G401 (cell line): Measurements from ENCODE around the gene UNC13C. TPM values are rescaled to one million over a fixed set of nuclear protein-coding genes. Genes with fewer than 3 reads are reported as not detected.

ENCODE experiments used
- DNase-seq: peaks from one replicate; pipeline ENCODE4 v3.0.0-alpha.2; 2015; ENCODE audit warnings: low spot score
- in situ Hi-C: cut with HindIII; loops from 2 replicates; pipeline ENCODE4 v1.10.0; 2016; ENCODE audit warnings: low sequenced_read_pairs, mixed read lengths
- total RNA-seq: library from RNA; depleted of rRNA; stranded (reverse); fragments of >200 nt; shearing (Covaris generic); gene quantifications from 2 replicates; pipeline ENCODE4 v1.2.3, GENCODE V29; 2014

The UNC13C gene
- total RNA-seq, 1 experiment from 2014 or later, result not detected

DNA sequence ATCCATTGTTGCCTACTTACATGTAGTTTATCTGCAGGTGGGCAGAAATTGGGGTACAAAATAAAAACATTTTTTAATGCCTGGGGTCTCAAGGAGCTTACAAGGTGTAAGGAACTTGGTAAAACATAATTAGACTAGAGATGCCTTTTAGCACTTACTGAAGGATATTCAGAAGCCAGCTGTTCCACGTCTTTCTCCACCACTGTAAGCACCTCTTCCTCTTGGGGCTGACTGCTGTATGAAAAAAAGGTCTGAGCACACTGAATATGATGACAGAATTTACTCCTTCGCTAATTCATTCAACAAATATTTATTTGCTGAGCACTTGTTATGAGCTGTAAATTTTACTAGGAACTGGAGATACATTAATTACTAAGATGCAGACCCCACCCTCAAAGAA lies 539.1 kb downstream of the UNC13C start:
- in situ Hi-C loops, result no loop called here
- DNase-seq, result no peak

DNA sequence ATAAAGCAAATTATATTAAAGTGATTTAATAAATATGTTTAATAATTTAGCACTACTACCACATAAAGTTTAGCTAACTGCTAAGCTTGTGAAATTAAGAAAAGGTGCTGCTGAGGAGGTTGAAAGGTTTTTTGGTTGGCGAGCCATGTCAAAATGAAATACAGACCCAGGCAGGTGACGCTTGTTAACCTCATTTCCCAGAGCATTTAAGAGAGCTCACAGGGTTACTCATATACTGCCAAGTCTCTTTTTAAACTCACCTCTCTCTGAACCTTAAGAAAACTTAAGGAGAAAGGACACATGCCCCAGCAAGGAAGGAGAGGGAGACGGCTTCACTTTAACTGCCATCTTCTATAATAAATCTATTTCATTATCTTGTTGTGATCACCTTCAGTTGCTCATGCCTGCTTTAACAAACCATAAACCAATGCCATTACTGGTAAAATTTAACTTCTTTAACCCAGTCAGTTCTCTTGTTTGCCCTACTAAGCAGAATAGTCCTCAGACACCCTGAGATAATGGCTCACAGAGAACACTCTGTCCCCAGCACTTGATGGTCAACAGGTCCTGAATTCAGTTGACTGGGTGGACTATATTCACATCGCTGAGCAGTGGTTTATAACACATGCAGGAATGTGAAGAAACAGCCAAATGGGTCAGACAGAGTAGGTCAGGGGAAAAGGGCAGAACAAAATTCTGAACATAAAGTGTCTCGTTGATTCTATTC lies 540.1 kb downstream of the UNC13C start:
- peak; percentile 27 for DNase-seq
- in situ Hi-C loops, result no loop called here

DNA sequence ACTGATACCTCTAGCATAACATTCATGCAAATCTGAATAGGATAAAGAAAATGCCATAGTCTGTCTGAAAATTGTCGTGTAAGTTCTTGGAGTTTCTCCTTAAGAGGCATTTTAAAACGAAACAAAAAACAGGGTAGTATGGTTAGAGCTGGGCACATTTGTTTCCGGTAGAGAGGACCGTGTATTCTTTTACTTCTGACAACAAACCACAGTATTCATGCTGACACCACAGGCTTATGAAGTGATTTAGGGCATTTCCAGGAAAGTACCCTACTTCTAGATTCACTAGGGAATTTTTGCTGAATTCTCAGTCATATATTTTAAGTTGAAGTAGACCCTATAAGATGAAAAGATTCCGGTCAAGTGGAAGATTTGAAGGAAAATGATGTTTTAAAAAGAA lies 541.3 kb downstream of the UNC13C start:
- no peak for DNase-seq
- in situ Hi-C loops, result no loop called here

DNA sequence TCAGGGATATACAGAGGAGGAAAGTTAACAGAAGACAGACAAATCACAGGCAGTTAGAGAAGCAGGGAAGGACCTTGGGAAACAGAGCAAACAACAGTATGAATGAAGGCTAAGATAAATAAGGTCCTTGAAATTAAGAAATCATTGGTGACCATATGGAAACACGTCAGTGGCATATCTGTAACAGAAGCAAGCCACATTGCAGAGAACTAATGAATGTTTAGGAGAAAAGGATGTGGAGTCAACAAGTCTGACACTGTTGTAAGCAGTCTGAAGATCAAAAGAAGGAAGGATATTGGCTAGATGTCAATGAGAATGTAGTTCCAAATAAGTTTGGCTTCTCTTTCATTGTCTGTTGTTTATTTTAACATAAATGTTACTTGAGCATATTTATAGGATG lies 542.4 kb downstream of the UNC13C start:
- no peak for DNase-seq
- in situ Hi-C loops, result no loop called here

DNA sequence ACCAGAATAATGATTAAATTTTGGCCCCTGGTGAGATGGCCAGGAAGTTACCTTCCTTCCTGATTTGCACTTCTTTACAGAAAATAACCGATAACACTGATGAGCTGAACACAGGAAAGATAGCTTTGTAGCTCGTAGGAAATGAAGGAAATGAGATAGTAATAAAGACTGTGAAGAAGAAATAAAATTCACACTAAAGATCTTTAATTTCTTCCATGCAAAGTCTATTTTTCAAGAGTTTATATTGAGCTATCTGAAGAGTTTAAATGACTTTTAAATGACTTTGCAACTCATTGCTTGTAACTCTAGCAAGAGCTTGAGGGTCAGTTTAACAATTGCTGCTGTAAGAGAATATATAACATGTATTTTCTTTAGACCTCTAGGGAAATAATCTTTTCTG lies 543.0 kb downstream of the UNC13C start:
- no peak for DNase-seq

DNA sequence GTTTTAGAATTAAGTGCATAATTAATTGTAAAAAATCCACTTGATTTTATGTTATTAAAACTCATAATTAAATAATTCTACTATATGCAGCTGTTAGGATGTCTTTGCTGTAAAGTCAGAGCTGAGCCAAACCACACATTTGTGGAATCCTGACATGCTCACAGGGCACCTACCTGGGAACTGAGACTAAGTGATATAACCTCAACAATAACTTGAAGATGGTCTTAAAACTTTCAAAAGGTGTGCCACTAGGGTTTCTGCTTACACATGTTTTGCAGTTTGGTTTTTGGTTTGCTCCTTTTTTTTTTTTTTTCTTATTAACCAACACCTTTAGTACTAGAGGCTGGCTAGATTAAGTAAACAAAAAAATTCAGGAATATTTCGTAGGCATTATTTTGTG lies 549.8 kb downstream of the UNC13C start:
- DNase-seq, result no peak
- in situ Hi-C loops, result no loop called here

More for the DNA sequence above, 543.0 kb downstream of the UNC13C start:
- in situ Hi-C loops, result no loop called here

DNA sequence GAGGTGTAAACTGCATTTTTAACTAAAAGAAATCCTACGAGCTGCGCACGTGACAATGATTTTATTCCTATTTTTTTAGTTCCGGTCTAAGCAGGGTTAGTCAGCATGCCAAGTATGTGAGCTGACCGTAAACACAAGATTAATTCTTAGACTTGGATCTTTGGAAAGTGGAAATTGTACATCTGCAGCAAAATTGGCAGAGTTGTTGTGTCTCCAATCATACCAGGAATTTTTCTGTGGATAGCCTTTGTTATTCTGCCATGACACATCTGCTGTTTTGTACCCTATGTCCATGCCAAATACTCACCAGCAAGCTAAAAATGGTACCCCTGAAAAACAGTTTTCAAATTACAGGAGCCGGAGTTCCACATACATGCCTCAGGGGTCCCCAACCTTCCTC lies 562.5 kb downstream of the UNC13C start:
- in situ Hi-C loops, result no loop called here
- DNase-seq, result peak; percentile 37

DNA sequence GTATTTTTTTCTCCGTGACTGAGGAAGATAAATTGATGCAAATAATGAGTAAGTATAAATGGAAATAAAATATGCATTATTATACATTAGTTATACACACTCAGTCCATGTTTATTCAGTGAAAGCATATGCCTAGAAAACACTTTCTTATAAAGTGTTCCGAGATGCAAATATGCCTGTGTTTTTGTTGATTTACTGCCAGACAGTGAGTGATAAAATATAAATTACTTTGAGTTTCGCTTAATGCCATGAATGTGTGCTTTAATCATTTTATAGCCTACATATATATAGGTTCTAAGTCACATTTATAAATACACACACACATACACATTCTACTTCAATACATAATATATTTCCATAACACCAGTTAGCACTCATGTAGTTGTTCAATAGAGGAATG lies 569.2 kb downstream of the UNC13C start:
- no peak for DNase-seq
- in situ Hi-C loops, result no loop called here

DNA sequence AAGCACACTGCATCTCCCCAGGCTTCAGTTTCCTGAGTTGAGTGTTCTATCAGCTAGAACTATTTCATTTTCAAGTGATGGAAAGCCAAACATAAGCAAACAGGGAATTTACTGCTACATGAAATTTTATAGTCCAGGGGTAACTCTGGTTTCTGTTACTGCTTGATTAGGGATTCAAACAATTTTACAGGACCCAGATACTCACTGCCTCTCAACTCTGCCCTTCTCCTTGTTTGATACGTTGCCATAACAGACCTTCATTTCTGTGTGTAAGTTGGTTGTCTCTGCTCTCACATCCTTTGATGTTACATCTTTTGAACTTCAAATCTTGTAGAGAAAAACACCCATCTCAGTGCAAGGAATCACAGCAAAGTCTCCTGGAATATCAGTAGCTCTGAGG lies 572.7 kb downstream of the UNC13C start:
- DNase-seq, result no peak
- in situ Hi-C loops, result no loop called here

DNA sequence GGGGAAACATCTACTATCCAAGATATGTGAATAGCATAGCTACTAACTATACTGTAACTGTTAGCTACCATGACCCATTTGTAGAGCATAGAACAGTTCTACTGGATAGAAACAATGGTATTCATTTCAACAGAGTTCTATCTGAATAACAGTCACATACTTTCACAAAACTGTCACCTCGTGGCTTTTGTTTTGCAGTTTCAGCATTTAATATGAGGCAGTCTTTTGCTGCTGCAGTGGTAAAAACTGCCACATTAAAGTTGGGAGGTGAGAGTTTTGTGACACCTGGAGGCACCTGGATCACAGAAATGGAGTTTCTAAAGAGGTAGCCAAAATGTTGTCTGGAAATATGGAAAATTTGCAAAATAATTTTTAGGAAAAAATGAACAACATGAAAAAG lies 578.0 kb downstream of the UNC13C start:
- DNase-seq, result no peak
- in situ Hi-C loops, result no loop called here

DNA sequence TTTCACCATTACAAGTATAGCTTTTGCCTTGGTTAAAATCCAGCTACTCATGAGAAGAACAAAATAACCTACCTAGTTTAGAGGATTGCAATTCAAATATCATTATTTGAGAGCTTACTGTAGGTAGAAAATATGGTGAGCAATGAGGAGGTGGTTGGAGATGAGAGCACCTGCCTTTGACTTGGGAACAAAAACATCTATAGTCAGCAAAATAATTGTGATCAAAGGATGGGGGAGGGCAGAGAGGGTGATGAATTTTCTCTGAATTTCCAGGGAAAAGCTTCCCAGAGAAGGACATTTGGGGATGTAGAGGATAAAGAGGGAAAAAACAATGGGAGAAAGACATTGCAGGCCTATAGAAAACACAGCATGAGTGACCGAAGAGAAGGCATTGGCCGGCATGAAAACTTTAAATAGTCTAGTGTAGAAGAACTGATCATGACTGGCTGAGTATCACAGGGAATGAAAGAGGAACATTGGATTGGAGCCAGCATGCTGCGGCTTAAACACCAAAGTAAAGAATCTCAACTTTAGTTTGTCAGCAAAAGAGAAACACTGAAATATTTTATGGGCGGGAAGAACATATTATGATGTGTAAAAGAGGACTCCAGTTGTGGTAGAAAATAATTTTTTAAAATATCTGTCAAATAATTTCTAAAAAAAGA lies 581.3 kb downstream of the UNC13C start:
- DNase-seq, result no peak
- in situ Hi-C loops, result no loop called here

DNA sequence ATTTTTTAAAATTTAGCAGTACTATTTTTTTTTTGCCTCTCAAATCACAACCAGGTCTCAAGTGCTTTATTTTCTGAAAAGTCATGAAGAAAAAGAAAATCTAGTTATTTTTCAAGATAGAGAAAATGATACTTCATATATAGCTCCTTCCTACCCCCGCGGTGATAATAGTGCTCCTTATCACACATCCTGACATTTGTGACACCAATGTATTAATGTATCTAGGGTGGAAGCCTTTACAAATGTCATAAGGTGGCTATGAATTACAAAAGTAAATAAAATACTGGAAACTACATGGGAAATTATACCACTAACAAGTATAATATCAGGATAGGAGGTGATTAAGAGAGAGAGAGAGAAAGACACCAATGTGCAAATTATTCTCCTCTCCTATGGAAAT lies 582.2 kb downstream of the UNC13C start:
- no peak for DNase-seq
- in situ Hi-C loops, result no loop called here

DNA sequence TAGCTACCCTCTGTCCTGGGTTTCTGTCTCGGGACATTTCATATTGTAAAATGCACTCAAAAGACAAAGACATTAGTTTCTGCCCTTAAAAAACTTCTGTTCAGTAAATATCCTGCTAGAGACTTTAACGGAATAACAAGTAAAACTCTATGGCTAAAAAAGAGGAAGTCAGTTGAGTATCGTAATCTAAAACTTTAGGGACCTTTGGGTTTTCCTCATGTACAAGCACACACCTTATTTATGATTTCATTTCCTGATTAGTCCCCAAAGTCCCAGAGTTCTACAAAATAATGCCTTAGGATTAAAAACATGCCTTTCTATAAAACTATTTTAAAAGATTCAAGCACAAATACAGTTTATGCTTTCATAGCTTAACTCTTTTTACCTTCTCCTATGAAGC lies 585.9 kb downstream of the UNC13C start:
- in situ Hi-C loops, result no loop called here

DNA sequence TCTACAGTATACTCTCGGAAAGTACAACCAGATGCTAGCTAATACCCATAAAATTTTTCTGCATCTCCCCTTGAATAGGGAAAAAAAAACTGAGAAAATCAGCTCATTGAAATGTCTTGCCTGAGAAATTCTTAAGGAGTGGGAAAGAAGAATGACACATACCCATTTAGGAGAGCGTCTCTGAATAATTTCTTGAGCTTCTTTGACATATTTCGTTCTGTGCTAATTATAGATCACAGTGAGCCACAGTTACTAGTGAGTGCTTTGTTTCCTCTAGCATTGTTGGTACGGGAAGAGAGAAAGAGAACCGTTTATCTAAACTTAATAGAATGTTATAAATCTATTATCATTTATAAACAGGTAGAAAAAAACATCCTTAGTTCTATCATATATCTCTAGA lies 588.4 kb downstream of the UNC13C start:
- in situ Hi-C loops, result no loop called here
- DNase-seq, result peak; percentile 56

More for the DNA sequence above, 585.9 kb downstream of the UNC13C start:
- DNase-seq, result no peak

DNA sequence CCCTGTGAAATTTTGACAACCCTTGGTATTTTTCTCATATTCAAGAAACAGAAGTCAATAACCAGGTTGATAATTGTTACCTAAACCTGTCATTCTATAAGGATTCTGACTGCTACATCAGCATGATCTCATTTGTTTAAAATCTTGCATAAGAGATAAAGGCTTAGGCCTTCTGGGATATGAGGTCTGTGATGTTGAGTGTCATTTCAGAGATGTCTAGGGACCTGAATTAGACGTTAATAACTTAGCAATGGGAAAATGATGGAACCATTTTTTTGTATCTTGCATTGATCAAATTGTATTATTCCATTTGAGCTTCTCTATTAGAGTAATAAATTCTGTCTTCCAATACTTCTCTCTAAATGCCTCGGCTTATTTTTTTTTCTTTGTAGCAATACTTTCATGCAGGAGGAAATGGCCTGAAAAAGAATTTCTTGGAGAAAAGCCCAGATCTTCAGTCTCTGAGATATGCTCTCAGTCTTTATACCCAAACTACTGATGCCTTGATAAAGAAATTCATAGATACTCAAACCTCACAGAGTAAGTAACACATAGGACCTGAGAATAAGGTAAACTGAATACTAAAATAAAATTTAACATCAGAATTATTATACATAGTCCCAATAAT lies 589.3 kb downstream of the UNC13C start:
- peak; percentile 69 for DNase-seq
- in situ Hi-C loops, result no loop called here

DNA sequence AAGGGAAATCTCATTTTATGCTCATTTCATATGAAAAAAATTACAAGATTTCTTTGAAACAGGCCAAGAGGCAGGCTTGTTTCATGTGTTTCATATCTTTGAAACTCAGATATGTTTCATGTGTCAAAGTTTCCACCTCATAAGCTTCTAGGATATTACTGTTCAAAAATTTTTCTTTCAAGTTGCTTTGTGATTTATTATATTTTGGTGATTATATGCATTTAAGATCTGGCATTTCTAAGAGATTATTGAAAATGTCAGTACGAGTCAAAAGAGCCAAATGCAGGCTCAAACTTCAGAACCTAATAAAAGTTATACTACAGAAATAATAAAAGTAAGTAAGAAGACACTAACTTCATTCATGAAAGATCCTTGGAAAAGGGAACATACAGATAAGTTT lies 590.1 kb downstream of the UNC13C start:
- no peak for DNase-seq
- in situ Hi-C loops, result no loop called here

DNA sequence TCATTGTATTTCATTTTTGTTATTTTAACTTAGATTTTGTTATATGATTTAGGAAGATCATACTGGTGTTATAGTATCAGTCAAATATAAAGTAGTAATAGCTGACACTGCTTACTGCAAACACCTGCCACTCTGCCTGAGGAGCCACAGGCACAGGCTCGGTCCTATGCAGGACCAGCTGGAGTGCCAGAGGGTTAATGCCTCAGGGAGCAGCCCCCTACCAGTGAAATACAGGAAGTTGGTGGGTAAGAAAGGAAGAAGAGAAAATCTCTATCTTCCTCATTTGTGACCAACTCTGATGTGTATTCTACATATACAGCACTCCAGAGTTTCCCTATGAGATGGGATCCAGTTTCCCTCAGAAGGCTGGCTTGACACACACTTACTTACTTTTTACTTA lies 593.3 kb downstream of the UNC13C start:
- DNase-seq, result no peak
- in situ Hi-C loops, result no loop called here

DNA sequence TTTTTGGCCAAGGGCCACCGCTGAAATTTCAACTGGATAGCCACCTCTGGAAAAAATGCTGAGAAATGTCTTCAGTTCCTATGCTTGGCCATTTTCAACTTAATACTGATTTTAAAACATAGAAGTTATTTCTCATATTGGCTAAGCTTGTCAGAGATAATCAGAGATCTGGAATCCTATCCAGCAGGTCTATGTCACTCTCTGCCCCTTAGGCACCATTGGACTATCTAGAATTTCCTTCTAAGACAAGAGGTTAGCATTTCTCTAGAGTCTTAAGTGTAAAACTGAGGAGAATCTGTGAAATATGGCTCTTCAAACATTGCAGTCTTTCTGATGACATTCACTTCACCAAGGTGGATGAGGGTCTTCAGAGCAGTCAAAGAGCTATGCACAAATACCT lies 597.3 kb downstream of the UNC13C start:
- in situ Hi-C loops, result no loop called here
- no peak for DNase-seq

DNA sequence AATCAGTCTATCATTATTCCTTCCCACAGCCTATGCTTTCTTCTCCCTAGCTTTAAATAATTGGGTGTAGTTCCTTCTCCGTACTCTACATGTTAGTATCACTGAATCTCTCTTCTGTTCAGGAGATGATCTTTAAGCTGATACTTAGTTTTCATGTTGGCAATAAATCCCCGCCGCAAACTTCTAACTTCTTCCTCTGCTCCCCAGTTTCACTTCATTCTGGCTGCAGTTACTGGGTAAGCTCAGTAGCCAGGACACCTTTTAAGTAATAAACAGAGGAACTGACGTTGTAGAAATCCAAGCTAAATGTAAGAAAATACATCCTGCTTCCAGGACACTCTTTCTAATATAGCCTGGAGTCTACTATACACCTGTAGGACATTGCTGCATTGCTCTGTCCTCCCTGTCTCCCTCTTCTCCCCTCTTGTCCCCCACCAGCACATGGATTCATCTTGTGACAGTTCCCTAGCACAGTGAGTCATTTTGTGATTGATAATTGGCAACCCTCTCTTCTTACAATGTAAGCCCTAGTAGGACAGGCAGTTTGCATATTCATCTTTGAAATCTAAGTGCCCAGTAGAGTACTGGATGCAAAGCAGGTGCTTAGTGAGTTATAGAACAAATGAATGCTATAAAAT lies 598.2 kb downstream of the UNC13C start:
- in situ Hi-C loops, result no loop called here

More for the DNA sequence above, 598.2 kb downstream of the UNC13C start:
- DNase-seq, result no peak
